BJ (cell line): ENCODE data around the gene ADARB1. TPM values are rescaled to one million over a fixed set of nuclear protein-coding genes. Genes with fewer than 3 reads are reported as not detected.

ENCODE experiments used
- CTCF ChIA-PET: fragments of 350-600 bp; formaldehyde crosslinking; extraction: SDS; loops from one replicate; lab custom pipeline; 2021; ENCODE audit warnings: antibody characterized with exemption, inconsistent platforms; lab: Yijun Ruan, JAX
- POLR2A ChIA-PET: fragments of 300-600 bp; sonication (Branson Sonifier 250); formaldehyde crosslinking; extraction: SDS; loops from one replicate; lab custom pipeline; 2021; ENCODE audit warnings: antibody characterized with exemption; lab: Charles Lee
- DNase-seq: peaks from one replicate; pipeline ENCODE4 v3.0.0-alpha.2; 2011; ENCODE audit warnings: low read depth
- H3K27me3 ChIP-seq: 2 replicates; pipeline ENCODE4 v1.6.0; 2011; ENCODE audit warnings: low read length; ENCODE audit not compliant: control insufficient read depth, insufficient read depth
- H3K36me3 ChIP-seq: 2 replicates; pipeline ENCODE4 v1.5.1; 2011; ENCODE audit warnings: low read length; ENCODE audit not compliant: control insufficient read depth, insufficient read depth
- H3K4me3 ChIP-seq: 2 replicates; pipeline ENCODE4 v1.5.1; 2011; ENCODE audit warnings: low read depth, mild to moderate bottlenecking, control low read depth, low read length
- polyA plus RNA-seq: library from polyadenylated mRNA; depleted of rRNA; stranded (reverse); fragments of >200 nt; gene quantifications from 2 replicates; pipeline ENCODE4 v1.2.3, GENCODE V29; 2011
- TF ChIP-seq, protein P1 (sequence below): IDR thresholded peaks from 2 replicates; pipeline ENCODE4 v1.5.1; 2011; ENCODE audit warnings: low read depth, mild to moderate bottlenecking, control low read depth, inconsistent platforms, low read length, moderate library complexity; ENCODE audit not compliant: insufficient read depth

The ADARB1 gene
- polyA plus RNA-seq, 1 experiment, result 10.9 TPM

DNA sequence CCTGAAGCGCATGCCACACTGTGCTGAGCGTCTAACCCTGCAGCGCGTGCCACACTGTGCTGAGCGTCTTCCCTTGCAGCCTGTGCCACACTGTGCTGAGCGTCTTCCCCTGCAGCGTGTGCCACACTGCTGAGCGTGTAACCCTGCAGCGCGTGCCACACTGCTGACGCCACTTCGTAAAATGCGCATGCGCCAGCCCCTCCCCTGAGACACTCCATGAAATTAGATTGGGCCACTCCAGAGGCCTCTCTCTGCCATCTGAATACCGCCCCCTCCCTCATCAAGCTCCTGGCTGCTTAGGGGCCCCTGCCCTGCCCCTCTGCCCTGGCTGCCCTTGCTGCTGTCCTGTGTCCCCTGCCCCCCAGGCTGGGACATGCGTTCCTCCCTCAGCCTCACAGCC is 128.5 kb downstream of the ADARB1 start:
- H3K4me3 ChIP-seq, result no peak overlapping the region
- TF ChIP-seq, protein P1, sequence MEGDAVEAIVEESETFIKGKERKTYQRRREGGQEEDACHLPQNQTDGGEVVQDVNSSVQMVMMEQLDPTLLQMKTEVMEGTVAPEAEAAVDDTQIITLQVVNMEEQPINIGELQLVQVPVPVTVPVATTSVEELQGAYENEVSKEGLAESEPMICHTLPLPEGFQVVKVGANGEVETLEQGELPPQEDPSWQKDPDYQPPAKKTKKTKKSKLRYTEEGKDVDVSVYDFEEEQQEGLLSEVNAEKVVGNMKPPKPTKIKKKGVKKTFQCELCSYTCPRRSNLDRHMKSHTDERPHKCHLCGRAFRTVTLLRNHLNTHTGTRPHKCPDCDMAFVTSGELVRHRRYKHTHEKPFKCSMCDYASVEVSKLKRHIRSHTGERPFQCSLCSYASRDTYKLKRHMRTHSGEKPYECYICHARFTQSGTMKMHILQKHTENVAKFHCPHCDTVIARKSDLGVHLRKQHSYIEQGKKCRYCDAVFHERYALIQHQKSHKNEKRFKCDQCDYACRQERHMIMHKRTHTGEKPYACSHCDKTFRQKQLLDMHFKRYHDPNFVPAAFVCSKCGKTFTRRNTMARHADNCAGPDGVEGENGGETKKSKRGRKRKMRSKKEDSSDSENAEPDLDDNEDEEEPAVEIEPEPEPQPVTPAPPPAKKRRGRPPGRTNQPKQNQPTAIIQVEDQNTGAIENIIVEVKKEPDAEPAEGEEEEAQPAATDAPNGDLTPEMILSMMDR, result no peak
- no peak for DNase-seq
- peaks cover 6% of the 10 kb centered on the region for H3K36me3 ChIP-seq
- ChIA-PET CTCF (no interaction called here), POLR2A (no interaction called here)
- no peaks in the 10 kb centered on the region for H3K27me3 ChIP-seq

DNA sequence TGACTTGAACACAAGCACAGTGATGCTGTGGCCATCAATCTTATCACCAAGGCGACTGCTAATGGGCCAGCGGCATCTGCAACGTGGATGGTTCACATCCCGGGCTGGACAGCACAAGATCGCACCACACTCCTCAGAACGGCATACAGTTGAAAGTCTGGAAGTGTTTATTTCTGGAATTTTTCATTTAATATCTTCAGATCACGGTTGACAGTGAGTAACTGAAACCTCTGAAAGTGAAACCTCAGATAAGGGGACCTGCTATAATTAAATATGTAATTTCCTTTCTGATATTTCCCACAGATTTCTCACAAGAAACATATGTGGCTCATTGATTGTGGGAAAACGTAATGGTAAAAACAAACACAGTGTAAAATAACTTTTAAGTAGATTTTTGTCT is 129.6 kb downstream of the ADARB1 start:
- no peak overlapping the region for H3K4me3 ChIP-seq
- H3K27me3 ChIP-seq, result no peaks in the 10 kb centered on the region
- no peak for DNase-seq
- POLR2A ChIA-PET, result no interaction called here
- CTCF ChIA-PET, result no interaction called here
- H3K36me3 ChIP-seq, result peaks cover 6% of the 10 kb centered on the region
- TF ChIP-seq, protein P1, result no peak

DNA sequence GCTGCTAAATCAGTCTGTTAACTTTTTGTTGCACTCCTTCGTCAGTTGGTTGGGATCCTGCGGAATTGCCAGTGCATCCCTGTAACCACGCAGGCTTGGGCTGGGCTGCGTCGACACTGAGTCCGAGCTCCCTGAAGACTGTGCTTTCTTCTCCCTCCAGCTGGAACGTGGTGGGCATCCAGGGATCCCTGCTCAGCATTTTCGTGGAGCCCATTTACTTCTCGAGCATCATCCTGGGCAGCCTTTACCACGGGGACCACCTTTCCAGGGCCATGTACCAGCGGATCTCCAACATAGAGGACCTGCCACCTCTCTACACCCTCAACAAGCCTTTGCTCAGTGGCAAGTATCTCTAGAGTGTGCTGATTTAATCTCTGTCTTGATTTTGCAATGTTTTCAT is 130.0 kb downstream of the ADARB1 start:
- Histone ChIP-seq H3K27me3 (no peaks in the 10 kb centered on the region), H3K36me3 (peaks cover 6% of the 10 kb centered on the region), H3K4me3 (no peak overlapping the region)
- ChIA-PET CTCF (no interaction called here), POLR2A (no interaction called here)
- no peak for DNase-seq
- TF ChIP-seq, protein P1, result no peak

DNA sequence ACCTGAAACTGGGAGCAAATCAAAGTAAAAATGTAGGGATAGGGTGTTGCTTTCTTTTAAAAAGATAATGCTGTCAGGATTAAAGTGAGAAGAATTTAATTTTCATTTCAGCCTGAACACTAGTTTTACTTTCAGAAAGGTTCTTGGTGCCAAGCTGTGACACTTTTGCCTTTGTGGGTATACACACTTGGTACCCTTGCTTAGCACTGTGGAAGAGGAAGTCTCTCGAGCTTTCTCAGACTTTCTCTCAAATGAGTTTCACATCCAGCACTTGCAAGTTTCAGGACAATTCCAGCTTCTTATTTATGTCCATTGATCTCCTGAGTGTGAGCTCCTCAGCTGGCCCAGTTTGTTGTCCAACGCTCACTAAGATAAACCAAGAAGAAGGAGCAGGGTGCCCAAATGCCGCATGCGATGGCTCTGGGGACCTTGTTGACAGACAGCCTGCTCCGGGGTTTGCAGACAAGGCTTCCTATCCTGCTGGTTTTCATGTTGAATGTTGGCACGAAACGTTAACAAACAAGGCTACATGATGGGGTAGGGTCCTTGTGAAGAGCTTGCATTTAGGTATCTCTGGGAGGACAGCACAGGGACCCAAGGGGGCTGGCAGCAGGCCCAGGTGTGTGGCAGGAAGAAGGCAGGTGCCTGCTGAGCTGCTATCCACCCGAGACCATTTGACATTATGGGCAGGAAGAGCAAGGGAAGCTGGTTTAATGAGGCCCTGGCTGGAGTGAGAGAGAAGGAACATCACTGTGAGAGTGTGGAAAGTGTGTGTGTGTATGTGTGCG is 133.7 kb downstream of the ADARB1 start:
- DNase-seq, result no peak
- H3K27me3 ChIP-seq, result no peaks in the 10 kb centered on the region
- ChIA-PET POLR2A (no interaction called here), CTCF (interaction anchor here (0.6 to 1.3 kb wide), 5 partner anchors 11 to 68 kb away, joined by 3 to 4 read pairs (median 4); no protein-coding TSS in a partner anchor)
- peaks cover 6% of the 10 kb centered on the region for H3K36me3 ChIP-seq
- no peak overlapping the region for H3K4me3 ChIP-seq
- TF ChIP-seq, protein P1, result no peak

DNA sequence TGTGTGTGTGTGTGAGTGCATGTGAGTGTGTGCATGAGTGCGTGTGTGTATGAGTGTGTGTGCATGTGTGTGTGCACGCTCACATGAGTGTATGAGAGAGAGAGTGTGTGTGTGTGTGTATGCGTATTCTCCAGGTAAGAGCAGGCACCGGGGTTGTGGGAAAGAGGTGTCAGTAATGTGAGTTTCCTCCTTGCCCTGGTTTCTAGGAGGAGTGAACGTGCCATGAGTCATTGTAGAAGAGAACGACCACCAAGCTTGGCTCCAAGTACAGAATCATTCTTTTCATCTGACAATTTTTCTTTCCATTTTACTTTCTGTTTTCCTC is 134.2 kb downstream of the ADARB1 start:
- no peak for DNase-seq
- Histone ChIP-seq H3K27me3 (no peaks in the 10 kb centered on the region), H3K4me3 (no peak overlapping the region), H3K36me3 (peaks cover 6% of the 10 kb centered on the region)
- TF ChIP-seq, protein P1, result no peak
- ChIA-PET POLR2A (no interaction called here), CTCF (interaction anchor here (0.6 to 1.3 kb wide), 3 partner anchors 11 to 43 kb away, joined by 3 to 4 read pairs (median 4); no protein-coding TSS in a partner anchor)
